ENCODE data around the gene MINDY3.

GRCh38 chr10:15743443-15743842, 116.9 kb downstream of the MINDY3 start:
- TF ChIP-seq, protein P1, sequence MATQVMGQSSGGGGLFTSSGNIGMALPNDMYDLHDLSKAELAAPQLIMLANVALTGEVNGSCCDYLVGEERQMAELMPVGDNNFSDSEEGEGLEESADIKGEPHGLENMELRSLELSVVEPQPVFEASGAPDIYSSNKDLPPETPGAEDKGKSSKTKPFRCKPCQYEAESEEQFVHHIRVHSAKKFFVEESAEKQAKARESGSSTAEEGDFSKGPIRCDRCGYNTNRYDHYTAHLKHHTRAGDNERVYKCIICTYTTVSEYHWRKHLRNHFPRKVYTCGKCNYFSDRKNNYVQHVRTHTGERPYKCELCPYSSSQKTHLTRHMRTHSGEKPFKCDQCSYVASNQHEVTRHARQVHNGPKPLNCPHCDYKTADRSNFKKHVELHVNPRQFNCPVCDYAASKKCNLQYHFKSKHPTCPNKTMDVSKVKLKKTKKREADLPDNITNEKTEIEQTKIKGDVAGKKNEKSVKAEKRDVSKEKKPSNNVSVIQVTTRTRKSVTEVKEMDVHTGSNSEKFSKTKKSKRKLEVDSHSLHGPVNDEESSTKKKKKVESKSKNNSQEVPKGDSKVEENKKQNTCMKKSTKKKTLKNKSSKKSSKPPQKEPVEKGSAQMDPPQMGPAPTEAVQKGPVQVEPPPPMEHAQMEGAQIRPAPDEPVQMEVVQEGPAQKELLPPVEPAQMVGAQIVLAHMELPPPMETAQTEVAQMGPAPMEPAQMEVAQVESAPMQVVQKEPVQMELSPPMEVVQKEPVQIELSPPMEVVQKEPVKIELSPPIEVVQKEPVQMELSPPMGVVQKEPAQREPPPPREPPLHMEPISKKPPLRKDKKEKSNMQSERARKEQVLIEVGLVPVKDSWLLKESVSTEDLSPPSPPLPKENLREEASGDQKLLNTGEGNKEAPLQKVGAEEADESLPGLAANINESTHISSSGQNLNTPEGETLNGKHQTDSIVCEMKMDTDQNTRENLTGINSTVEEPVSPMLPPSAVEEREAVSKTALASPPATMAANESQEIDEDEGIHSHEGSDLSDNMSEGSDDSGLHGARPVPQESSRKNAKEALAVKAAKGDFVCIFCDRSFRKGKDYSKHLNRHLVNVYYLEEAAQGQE (IDR thresholded peaks at IDR 0.05; ENCODE audit: insufficient read depth in 1 of 2, low read depth in 2 of 2, low read length in 2 of 2) = no peak
- no peak for TF ChIP-seq POLR2AphosphoS5 (IDR thresholded peaks at IDR 0.05; ENCODE audit: low read depth, low read length)
- no peak for TF ChIP-seq SIN3A (IDR thresholded peaks at IDR 0.05; ENCODE audit: borderline replicate concordance, insufficient read depth, low read length)
- TF ChIP-seq TAF1 (IDR thresholded peaks at IDR 0.05; ENCODE audit: borderline replicate concordance, insufficient read depth, low read length) = no peak
- no peak for TF ChIP-seq FOXP2 (optimal IDR thresholded peaks at IDR 0.05; ENCODE audit: borderline replicate concordance, extremely low read depth, extremely low read length, insufficient read depth)

Data from PFSK-1 (cell line).